A549 (cell line): Measurements from ENCODE around the gene ATP2C1.

Experiments
- HDAC2 ChIP-seq: fragments of 200-600 bp; sonication (generic); IDR thresholded peaks from 2 replicates; pipeline ENCODE4 v1.6.1; 2016
- JUN ChIP-seq, 2 experiments: fragments of >200 bp; sonication (Bioruptor Twin); formaldehyde crosslinking; IDR thresholded peaks; 2 replicates in 1 of 2; 3 replicates in 1 of 2; pipeline ENCODE4 v1.6.1; 2016 to 2017
- NPAS2 ChIP-seq: fragments of 250-450 bp; sonication (Bioruptor Pico); IDR thresholded peaks from 2 replicates; pipeline ENCODE4 v1.8.0; 2022; ENCODE audit warnings: mild to moderate bottlenecking, moderate library complexity, borderline replicate concordance
- RAD21 ChIP-seq, 2 experiments: fragments of >200 bp in 1 of 2; sonication (Bioruptor Twin) in 1 of 2; formaldehyde crosslinking in 1 of 2; IDR thresholded peaks in 1 of 2; conservative IDR thresholded peaks in 1 of 2; 2 replicates in 1 of 2; 3 replicates in 1 of 2; pipeline ENCODE4 v1.6.1; 2012 to 2018; ENCODE audit warnings: inconsistent platforms in 1 of 2
- TF ChIP-seq, protein P1 (sequence below): fragments of >200 bp; sonication (Bioruptor Twin); formaldehyde crosslinking; IDR thresholded peaks from 3 replicates; pipeline ENCODE4 v1.5.1; 2016
- TF ChIP-seq, protein P2 (sequence below): fragments of 200-600 bp; sonication (generic); IDR thresholded peaks from 2 replicates; pipeline ENCODE4 v1.6.1; 2016; ENCODE audit warnings: antibody characterized with exemption, mild to moderate bottlenecking, moderate library complexity
- TF ChIP-seq, protein P3 (sequence below): IDR thresholded peaks from 2 replicates; pipeline ENCODE4 v1.6.1; 2012; ENCODE audit warnings: low read depth, borderline replicate concordance
- TF ChIP-seq, protein P4 (sequence below): IDR thresholded peaks from 2 replicates; pipeline ENCODE4 v1.6.1; 2012
- TF ChIP-seq, protein P5 (sequence below): fragments of 250-450 bp; sonication (Bioruptor Pico); IDR thresholded peaks from 2 replicates; pipeline ENCODE4 v1.5.0; 2021; ENCODE audit warnings: mild to moderate bottlenecking, moderate library complexity, borderline replicate concordance

DNA sequence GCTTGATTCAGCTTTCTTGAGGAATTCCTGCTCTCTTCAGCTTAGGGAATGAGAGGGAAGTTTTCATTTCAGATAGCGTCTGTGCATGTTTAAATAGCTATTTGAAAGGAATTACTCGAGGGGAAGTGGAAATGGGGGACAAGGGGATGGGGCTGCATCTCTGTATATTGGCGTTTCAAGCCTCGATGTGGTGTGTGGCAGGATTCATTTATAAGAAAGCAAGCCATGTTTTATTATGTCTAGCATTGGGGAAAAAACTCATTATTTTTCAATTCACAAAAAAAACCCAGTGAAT is 1.0 kb downstream of the ATP2C1 start:
- TF ChIP-seq, protein P1, sequence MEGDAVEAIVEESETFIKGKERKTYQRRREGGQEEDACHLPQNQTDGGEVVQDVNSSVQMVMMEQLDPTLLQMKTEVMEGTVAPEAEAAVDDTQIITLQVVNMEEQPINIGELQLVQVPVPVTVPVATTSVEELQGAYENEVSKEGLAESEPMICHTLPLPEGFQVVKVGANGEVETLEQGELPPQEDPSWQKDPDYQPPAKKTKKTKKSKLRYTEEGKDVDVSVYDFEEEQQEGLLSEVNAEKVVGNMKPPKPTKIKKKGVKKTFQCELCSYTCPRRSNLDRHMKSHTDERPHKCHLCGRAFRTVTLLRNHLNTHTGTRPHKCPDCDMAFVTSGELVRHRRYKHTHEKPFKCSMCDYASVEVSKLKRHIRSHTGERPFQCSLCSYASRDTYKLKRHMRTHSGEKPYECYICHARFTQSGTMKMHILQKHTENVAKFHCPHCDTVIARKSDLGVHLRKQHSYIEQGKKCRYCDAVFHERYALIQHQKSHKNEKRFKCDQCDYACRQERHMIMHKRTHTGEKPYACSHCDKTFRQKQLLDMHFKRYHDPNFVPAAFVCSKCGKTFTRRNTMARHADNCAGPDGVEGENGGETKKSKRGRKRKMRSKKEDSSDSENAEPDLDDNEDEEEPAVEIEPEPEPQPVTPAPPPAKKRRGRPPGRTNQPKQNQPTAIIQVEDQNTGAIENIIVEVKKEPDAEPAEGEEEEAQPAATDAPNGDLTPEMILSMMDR, result no peak
- TF ChIP-seq RAD21 (conservative IDR thresholded peaks at IDR 0.05 in 1 of 2, IDR thresholded peaks at IDR 0.05 in 1 of 2) (no peak), HDAC2 (no peak), NPAS2 (no peak), JUN (IDR thresholded peaks at IDR 0.05) (no peak)
- TF ChIP-seq, protein P2, sequence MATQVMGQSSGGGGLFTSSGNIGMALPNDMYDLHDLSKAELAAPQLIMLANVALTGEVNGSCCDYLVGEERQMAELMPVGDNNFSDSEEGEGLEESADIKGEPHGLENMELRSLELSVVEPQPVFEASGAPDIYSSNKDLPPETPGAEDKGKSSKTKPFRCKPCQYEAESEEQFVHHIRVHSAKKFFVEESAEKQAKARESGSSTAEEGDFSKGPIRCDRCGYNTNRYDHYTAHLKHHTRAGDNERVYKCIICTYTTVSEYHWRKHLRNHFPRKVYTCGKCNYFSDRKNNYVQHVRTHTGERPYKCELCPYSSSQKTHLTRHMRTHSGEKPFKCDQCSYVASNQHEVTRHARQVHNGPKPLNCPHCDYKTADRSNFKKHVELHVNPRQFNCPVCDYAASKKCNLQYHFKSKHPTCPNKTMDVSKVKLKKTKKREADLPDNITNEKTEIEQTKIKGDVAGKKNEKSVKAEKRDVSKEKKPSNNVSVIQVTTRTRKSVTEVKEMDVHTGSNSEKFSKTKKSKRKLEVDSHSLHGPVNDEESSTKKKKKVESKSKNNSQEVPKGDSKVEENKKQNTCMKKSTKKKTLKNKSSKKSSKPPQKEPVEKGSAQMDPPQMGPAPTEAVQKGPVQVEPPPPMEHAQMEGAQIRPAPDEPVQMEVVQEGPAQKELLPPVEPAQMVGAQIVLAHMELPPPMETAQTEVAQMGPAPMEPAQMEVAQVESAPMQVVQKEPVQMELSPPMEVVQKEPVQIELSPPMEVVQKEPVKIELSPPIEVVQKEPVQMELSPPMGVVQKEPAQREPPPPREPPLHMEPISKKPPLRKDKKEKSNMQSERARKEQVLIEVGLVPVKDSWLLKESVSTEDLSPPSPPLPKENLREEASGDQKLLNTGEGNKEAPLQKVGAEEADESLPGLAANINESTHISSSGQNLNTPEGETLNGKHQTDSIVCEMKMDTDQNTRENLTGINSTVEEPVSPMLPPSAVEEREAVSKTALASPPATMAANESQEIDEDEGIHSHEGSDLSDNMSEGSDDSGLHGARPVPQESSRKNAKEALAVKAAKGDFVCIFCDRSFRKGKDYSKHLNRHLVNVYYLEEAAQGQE, result no peak
- TF ChIP-seq, protein P3, sequence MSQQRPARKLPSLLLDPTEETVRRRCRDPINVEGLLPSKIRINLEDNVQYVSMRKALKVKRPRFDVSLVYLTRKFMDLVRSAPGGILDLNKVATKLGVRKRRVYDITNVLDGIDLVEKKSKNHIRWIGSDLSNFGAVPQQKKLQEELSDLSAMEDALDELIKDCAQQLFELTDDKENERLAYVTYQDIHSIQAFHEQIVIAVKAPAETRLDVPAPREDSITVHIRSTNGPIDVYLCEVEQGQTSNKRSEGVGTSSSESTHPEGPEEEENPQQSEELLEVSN, result no peak
- TF ChIP-seq, protein P4, sequence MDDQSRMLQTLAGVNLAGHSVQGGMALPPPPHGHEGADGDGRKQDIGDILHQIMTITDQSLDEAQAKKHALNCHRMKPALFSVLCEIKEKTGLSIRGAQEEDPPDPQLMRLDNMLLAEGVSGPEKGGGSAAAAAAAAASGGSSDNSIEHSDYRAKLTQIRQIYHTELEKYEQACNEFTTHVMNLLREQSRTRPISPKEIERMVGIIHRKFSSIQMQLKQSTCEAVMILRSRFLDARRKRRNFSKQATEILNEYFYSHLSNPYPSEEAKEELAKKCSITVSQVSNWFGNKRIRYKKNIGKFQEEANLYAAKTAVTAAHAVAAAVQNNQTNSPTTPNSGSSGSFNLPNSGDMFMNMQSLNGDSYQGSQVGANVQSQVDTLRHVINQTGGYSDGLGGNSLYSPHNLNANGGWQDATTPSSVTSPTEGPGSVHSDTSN, result no peak
- TF ChIP-seq, protein P5, sequence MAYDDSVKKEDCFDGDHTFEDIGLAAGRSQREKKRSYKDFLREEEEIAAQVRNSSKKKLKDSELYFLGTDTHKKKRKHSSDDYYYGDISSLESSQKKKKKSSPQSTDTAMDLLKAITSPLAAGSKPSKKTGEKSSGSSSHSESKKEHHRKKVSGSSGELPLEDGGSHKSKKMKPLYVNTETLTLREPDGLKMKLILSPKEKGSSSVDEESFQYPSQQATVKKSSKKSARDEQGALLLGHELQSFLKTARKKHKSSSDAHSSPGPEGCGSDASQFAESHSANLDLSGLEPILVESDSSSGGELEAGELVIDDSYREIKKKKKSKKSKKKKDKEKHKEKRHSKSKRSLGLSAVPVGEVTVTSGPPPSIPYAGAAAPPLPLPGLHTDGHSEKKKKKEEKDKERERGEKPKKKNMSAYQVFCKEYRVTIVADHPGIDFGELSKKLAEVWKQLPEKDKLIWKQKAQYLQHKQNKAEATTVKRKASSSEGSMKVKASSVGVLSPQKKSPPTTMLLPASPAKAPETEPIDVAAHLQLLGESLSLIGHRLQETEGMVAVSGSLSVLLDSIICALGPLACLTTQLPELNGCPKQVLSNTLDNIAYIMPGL (CRISPR knock-in tag), result no peak
